Cortex of kidney (tissue), 1 donor: ENCODE data around the gene TRAPPC10.
"Not testable (repeated sequence)": the region's sequence is repeated elsewhere in the genome, so short reads cannot be mapped to it uniquely, and the experiment has no call there.

Experiments
- DNase-seq: peaks from one replicate; lab custom pipeline; 2025; lab: John Stamatoyannopoulos, UW

Gene TRAPPC10

GRCh38 chr21:44089001-44089911 lies 77.1 kb downstream of the TRAPPC10 start:
- no peak for DNase-seq

- no peak for DNase-seq
These were observed 78.2 kb downstream of the TRAPPC10 start for GRCh38 chr21:44090325-44090724.

DNA sequence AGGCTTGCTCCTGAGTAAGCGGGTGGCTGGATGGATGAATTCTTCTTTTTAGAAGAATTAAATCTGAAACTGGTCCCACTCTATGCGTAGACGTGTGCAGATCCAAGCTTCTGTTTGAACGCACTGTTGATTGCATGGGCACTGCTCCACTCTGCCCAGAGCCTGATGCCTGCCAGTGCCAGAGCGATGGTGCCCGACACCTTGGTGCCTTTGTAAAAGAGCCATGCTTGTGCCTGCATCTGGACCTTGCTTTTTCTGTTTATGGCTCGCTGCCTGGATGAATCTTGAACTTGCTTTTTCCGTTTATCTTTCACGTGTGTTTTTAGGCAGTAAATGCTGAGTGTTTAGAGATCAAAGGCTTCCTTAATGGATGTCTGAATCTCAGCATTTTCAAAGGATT lies 80.1 kb downstream of the TRAPPC10 start:
- no peak for DNase-seq

- no peak for DNase-seq
These were observed 81.7 kb downstream of the TRAPPC10 start for GRCh38 chr21:44093761-44094160.

DNA sequence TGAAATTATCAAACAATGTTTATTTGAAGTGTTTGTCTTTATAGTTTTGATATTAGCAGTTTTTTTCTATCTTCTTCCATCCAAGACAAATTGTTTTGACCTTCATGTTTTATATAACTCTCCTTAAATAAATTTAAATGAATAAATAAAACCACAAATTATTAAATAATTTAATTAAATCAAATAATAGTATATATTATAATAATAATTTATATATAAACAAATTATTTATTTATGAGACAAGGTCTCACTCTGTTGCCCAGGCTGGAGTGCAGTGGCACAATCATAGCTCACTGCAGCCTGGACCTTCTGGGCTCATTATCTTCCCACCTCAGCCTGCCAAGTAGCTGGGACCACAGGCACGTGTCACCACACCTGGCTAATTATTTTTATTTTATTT lies 82.7 kb downstream of the TRAPPC10 start:
- DNase-seq = no peak

DNA sequence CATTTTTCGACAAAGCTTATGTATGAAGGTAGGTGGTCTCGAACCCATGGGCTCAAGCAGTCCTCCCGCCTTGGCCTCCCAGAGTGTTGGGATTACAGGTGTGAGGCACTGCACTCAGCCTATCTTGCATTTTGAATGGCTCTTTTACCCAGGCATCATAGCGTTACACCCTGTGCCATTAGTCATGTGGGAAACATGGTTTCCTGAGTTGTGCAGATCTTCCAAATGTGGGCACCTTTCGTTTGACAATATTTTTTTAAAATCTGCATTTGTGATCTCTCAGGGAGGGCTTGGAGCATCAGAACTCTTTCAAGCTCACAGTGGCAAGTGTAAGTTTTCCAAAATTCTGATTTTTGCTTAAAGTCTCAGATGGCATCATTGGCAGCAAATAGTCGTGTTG lies 86.4 kb downstream of the TRAPPC10 start:
- not testable (repeated sequence) for DNase-seq

DNA sequence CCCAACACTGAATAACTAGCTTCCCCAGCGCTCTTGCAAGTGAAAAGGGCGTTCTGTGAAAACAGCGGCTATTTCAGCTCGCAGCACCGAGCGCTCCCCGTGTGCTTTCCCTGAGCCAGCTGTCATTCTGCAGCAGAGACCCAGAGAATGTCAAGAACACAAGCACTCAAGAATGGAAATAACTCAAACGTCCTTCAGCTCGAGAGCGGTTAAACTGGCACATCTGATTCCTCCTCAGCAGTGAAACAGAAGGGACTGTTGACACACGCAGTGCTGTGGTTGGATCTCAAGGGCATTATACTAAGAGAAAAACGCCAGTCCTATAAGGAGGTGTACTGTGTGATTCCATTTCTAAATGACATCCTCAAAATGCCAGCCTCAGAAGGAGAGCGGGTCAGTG lies 86.9 kb downstream of the TRAPPC10 start:
- not testable (repeated sequence) for DNase-seq

DNA sequence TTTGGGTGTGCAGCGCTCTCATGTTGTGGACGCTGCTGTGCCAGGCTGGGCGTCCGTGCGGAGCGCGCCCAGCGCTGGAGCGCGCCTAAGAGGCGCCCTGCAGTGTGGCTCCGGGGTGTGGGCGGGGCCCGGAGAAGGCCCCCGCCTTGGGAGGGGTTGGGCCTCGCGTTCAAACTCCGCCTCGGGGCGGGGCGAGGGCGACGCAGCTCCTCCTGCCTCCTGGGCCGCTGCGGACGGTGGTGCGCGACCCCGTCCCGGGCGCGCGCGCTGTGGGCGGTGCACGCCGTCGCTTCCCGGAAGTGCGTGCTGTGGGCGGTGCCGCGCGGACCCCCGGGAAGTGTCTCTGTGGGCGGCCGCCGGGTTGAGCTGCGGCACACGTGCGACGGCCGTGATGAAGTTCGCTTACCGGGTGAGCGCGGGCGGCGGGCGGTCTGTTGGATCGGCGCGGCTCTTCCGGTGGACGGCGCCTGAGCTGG lies 95.0 kb downstream of the TRAPPC10 start, which contains the start of gene PWP2:
TSS of gene PWP2 (plus strand) at position 374 of the 476 bp plus-strand sequence. CDS start at position 392, 18 bp downstream.
- DNase-seq = not testable (repeated sequence)

DNA sequence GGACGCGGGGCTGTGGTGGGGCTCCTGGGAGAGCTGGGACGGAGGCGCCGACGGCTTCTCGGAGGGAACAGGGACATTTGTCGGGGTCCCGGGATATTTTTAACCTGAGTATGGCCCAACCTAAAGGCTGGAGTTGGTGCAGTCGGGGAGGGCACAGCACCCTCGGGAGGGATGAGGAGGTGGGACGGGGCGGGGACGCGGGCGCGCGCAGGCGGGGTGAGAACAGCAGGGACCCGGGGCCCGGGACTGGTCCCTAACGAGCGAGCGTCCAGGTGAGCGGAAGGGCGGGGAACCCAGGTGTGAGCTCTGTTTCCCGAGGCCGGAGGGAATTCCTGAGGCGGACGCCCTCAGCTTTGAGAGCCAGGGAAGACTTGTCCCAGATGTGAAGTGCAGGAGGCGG lies 95.5 kb downstream of the TRAPPC10 start:
- not testable (repeated sequence) for DNase-seq

GRCh38 chr21:44113702-44114371 lies 101.7 kb downstream of the TRAPPC10 start:
- not testable (repeated sequence) for DNase-seq

GRCh38 chr21:44122131-44122530 lies 110.0 kb downstream of the TRAPPC10 start:
- not testable (repeated sequence) for DNase-seq

DNA sequence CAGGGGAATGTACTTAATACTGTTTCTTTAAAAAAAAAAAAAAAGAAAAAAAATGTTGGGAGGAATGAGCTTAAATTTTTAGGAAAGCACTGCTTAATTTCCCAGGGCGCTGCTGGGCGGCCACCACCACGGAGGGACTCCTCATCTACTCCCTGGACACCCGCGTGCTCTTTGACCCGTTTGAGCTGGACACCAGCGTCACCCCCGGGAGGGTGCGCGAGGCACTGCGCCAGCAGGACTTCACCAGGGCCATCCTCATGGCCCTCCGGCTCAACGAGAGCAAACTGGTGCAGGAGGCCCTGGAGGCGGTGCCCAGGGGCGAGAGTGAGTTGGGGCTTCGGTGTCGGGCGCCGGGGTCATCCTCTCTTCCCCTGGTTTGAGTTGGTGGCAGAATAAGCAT lies 115.7 kb downstream of the TRAPPC10 start:
- DNase-seq = not testable (repeated sequence)

DNA sequence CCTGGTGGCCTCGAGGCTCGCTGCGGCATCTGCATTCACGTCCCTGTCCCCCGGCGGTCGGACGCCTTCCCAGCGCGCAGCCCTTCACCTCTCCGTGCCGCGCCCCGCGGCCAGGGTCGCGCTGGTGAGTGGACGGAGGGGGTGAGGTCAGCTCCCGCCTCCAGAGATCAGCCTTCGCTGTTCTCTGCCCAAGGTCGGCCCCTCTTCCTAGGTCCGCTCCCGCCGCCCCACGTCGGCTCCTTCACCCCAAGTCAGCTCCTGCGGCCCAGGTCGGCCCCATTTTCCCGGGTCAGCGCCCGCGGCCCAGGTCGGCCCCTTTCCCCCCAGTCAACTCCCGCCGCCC lies 121.6 kb downstream of the TRAPPC10 start:
- not testable (repeated sequence) for DNase-seq

DNA sequence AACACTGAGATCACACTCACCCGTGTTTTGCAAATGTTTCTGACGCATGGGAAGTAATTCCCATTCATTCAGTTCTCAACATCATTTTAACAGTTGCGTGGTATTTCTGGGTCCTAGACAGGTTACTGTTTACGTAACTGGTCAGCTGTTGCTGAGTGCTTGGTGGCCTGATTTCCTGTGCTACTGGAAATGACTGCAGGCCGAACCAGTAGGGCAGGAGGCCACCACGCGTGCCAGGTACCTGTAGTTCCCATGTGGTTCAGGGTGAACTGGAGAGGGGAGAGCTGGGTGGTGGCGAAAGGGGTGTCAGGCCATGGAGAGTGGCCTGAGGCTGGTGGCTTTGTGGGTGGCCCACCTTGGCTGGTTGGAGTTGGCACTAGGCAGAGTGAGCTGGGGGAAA lies 122.6 kb downstream of the TRAPPC10 start:
- not testable (repeated sequence) for DNase-seq

DNA sequence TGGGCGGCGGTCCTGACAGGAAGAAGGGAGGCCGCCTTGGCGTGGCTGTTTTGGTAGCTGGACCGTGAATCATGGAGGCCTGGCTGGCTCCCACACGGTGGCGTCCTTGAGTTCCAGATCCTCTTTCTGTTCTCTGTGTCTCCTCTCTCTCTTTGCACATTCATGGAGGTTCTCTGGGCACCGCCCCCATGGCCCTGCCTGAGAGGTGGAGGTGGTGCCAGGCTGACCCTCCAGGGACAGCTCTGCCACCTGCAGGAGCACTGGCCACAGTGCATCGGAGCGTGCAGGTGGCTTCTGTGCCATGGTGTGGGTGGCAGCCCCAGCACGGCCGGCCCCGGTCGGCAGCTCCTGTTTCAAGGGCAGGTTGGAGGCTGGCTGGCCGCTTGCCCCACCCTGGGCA lies 125.9 kb downstream of the TRAPPC10 start:
- DNase-seq = not testable (repeated sequence)

DNA sequence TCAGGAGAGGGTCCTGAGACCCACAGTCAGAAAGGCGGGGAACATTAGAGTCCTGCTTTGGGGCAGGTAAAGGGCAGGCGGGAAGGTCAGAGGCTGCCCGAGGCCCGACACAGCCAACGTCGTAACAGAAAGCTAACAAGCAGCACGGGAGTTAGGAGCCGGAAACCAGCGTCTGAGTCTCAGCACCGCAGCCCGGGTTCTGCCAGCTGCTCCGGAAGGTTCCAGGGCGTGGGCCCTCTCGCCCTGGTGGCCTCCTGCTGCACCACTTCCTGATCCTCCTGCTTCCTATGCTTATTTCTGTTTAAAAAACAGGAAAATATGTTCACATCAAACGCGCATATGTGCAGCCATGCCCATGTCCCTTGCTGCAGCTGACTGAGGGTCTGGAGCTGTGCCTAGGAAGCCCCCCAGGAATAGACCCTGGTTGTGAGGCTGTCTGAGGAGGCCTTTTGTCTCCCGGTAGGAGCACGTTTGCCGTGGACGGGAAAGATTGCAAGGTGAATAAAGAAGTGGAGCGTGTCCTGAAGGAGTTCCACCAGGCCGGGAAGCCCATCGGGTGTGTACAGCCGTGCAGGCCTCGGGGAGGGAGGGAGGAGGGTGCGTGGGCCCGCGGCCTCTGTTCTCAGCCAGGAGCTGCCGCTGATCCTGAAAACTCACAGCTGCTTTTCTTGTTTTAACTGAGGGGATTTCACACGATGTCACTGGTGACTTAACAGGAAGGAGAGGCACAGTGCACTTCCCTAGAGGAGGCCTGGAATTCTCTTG lies 127.9 kb downstream of the TRAPPC10 start:
- DNase-seq = not testable (repeated sequence)

DNA sequence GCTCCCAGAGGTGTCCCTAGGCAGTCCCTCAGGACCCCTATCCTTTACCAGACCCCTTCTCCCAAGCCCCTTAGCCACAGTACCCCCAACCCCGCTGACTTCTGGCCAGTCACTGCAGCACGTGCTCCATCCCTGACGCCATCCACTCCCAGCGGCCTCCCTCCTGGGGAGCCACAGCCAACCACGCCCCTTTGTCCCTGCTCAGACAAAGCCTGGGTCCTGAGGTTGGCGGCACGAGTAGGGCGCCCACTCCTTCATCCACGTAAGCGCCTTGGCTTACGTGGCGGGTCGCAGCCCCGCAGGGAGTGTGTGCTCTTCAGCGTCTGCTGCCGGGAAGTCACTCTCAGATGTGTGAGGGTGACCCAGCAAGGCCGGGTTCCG lies 128.4 kb downstream of the TRAPPC10 start:
- DNase-seq = not testable (repeated sequence)

GRCh38 chr21:44142470-44142869 lies 130.4 kb downstream of the TRAPPC10 start:
- not testable (repeated sequence) for DNase-seq

GRCh38 chr21:44143380-44143779 lies 131.3 kb downstream of the TRAPPC10 start:
- not testable (repeated sequence) for DNase-seq

GRCh38 chr21:44143996-44144395 lies 131.9 kb downstream of the TRAPPC10 start:
- DNase-seq = not testable (repeated sequence)

- DNase-seq = not testable (repeated sequence)
These were observed 132.9 kb downstream of the TRAPPC10 start for GRCh38 chr21:44144784-44145602.
